ENCODE results near the gene CDKN2D.

- TF ChIP-seq CTCF (IDR thresholded peaks at IDR 0.05) (no peak), POLR2A (IDR thresholded peaks at IDR 0.05) (no peak)
Observed at GRCh38 chr19:10587022-10587838, 18.5 kb upstream of the CDKN2D start, which contains the start of gene AP1M2.

All from tibial nerve (tissue), 3 donors.